ENCODE measurements around the gene IFNL4.

DNA sequence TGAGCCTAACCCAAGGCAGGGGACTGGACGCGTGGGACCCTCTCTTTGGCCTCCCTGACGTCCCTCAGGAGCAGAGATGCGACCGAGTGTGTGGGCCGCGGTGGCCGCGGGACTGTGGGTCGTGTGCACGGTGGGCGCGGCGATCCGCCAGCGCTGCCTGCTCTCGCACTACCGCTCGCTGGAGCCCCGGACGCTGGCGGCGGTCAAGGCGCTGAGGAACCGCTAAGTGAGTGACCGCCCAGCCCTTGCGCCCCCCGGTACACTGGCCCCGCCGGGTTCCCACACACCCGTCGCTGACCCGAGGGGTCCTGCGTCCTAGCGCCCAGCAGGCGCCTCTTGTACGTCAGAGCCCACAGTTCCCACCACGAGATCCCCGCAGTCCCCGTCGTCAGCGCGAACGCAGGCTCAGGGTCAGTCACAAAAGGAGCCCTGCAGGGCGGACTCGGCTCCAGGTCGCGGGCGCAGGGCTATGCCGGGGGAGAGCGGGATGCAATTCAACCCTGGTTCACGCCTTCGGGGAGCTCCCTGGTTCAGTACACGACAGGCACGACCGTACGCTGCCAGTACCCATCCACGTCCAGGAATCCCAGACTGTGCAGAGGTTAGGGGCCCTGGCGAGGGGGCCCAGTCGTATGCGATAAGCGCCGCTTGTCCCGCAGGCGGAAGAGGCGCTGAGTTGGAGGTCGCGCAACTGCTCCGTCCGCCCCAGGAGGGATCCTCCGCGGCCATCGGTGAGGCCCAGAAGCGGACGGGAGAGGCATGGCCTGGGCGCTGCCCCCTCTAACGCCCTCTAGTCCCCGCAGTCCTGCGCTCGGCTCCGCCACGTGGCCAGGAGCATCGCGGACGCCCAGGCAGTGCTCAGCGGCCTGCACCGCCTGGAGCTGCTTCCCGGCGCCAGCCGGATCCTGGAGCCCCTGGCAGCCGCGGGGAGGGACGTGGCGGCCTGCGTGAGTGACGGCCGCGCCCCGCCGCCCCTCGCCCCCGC lies 15.9 kb upstream of the IFNL4 start:
- TF ChIP-seq, protein P1, sequence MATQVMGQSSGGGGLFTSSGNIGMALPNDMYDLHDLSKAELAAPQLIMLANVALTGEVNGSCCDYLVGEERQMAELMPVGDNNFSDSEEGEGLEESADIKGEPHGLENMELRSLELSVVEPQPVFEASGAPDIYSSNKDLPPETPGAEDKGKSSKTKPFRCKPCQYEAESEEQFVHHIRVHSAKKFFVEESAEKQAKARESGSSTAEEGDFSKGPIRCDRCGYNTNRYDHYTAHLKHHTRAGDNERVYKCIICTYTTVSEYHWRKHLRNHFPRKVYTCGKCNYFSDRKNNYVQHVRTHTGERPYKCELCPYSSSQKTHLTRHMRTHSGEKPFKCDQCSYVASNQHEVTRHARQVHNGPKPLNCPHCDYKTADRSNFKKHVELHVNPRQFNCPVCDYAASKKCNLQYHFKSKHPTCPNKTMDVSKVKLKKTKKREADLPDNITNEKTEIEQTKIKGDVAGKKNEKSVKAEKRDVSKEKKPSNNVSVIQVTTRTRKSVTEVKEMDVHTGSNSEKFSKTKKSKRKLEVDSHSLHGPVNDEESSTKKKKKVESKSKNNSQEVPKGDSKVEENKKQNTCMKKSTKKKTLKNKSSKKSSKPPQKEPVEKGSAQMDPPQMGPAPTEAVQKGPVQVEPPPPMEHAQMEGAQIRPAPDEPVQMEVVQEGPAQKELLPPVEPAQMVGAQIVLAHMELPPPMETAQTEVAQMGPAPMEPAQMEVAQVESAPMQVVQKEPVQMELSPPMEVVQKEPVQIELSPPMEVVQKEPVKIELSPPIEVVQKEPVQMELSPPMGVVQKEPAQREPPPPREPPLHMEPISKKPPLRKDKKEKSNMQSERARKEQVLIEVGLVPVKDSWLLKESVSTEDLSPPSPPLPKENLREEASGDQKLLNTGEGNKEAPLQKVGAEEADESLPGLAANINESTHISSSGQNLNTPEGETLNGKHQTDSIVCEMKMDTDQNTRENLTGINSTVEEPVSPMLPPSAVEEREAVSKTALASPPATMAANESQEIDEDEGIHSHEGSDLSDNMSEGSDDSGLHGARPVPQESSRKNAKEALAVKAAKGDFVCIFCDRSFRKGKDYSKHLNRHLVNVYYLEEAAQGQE (IDR thresholded peaks at IDR 0.05; ENCODE audit: low read depth, low read length) = no peak
- TF ChIP-seq, protein P2, sequence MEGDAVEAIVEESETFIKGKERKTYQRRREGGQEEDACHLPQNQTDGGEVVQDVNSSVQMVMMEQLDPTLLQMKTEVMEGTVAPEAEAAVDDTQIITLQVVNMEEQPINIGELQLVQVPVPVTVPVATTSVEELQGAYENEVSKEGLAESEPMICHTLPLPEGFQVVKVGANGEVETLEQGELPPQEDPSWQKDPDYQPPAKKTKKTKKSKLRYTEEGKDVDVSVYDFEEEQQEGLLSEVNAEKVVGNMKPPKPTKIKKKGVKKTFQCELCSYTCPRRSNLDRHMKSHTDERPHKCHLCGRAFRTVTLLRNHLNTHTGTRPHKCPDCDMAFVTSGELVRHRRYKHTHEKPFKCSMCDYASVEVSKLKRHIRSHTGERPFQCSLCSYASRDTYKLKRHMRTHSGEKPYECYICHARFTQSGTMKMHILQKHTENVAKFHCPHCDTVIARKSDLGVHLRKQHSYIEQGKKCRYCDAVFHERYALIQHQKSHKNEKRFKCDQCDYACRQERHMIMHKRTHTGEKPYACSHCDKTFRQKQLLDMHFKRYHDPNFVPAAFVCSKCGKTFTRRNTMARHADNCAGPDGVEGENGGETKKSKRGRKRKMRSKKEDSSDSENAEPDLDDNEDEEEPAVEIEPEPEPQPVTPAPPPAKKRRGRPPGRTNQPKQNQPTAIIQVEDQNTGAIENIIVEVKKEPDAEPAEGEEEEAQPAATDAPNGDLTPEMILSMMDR (IDR thresholded peaks at IDR 0.05 in 2 of 3, conservative IDR thresholded peaks at IDR 0.05 in 1 of 3; ENCODE audit: control insufficient read depth in 2 of 3, extremely low read depth in 1 of 3, insufficient read depth in 1 of 3, low read depth in 3 of 3, low read length in 3 of 3) = no peak
- no peak for TF ChIP-seq POLR2A (IDR thresholded peaks at IDR 0.05; ENCODE audit: low read depth, low read length)
- TF ChIP-seq, protein P3, sequence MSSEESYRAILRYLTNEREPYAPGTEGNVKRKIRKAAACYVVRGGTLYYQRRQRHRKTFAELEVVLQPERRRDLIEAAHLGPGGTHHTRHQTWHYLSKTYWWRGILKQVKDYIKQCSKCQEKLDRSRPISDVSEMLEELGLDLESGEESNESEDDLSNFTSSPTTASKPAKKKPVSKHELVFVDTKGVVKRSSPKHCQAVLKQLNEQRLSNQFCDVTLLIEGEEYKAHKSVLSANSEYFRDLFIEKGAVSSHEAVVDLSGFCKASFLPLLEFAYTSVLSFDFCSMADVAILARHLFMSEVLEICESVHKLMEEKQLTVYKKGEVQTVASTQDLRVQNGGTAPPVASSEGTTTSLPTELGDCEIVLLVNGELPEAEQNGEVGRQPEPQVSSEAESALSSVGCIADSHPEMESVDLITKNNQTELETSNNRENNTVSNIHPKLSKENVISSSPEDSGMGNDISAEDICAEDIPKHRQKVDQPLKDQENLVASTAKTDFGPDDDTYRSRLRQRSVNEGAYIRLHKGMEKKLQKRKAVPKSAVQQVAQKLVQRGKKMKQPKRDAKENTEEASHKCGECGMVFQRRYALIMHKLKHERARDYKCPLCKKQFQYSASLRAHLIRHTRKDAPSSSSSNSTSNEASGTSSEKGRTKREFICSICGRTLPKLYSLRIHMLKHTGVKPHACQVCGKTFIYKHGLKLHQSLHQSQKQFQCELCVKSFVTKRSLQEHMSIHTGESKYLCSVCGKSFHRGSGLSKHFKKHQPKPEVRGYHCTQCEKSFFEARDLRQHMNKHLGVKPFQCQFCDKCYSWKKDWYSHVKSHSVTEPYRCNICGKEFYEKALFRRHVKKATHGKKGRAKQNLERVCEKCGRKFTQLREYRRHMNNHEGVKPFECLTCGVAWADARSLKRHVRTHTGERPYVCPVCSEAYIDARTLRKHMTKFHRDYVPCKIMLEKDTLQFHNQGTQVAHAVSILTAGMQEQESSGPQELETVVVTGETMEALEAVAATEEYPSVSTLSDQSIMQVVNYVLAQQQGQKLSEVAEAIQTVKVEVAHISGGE (CRISPR knock-in tag; IDR thresholded peaks at IDR 0.05) = no peak
- TF ChIP-seq ZNF274 (IDR thresholded peaks at IDR 0.05; ENCODE audit: insufficient read depth, insufficient read length) = no peak
- no peak for TF ChIP-seq FOXK2 (IDR thresholded peaks at IDR 0.05)
- TF ChIP-seq, protein P4, sequence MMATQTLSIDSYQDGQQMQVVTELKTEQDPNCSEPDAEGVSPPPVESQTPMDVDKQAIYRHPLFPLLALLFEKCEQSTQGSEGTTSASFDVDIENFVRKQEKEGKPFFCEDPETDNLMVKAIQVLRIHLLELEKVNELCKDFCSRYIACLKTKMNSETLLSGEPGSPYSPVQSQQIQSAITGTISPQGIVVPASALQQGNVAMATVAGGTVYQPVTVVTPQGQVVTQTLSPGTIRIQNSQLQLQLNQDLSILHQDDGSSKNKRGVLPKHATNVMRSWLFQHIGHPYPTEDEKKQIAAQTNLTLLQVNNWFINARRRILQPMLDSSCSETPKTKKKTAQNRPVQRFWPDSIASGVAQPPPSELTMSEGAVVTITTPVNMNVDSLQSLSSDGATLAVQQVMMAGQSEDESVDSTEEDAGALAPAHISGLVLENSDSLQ (IDR thresholded peaks at IDR 0.05) = no peak
- TF ChIP-seq PAX5 (IDR thresholded peaks at IDR 0.05; ENCODE audit: borderline replicate concordance, low read depth, low read length) = no peak
- no peak for TF ChIP-seq ZZZ3 (IDR thresholded peaks at IDR 0.05; ENCODE audit: control insufficient read depth, insufficient read length, low read depth)
- TF ChIP-seq NRF1 (conservative IDR thresholded peaks at IDR 0.05; ENCODE audit: low read depth, low read length) = no peak
- no peak for TF ChIP-seq BCL11A (IDR thresholded peaks at IDR 0.05; ENCODE audit: low read depth, low read length)
- no peak for TF ChIP-seq GABPA (IDR thresholded peaks at IDR 0.05; ENCODE audit: low read depth)
- TF ChIP-seq, protein P5, sequence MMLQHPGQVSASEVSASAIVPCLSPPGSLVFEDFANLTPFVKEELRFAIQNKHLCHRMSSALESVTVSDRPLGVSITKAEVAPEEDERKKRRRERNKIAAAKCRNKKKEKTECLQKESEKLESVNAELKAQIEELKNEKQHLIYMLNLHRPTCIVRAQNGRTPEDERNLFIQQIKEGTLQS (IDR thresholded peaks at IDR 0.05; ENCODE audit: borderline replicate concordance, extremely low read depth, low read depth, low read length) = no peak
